ENCODE data around the gene SPDYA. TPM values are rescaled to one million over a fixed set of nuclear protein-coding genes. Genes with fewer than 3 reads are reported as not detected.

SPDYA gene
- total RNA-seq, 2 experiments from 2014 or later = 1.6 TPM

DNA sequence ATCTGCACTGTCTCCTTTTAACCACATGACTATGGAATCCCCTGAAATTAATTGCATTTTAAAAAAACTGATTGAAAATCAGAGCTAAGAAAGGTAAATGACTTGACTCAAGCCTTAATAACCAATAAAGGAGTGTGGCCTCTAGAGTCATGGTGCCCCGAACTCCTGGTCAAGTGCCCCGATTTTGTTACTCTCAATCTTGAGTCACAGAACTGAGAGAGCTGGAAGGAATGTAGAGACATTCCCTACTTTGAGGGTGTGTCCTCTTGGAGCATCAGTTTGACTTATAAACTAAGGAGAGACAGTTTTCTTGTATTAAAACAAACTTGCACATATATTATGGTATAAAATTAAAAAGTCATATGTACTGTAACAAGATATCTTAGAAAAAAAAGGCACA is 86.3 kb downstream of the SPDYA start:
- no peaks in the 10 kb centered on the region for H3K27me3 Mint-ChIP-seq
- peak overlapping the region; percentile 88 for H3K27ac Mint-ChIP-seq
- H3K4me1 Mint-ChIP-seq = peaks cover 53% of the 10 kb centered on the region
- ATAC-seq (no peak), DNase-seq (no peak)
- peaks cover 11% of the 10 kb centered on the region for H3K36me3 Mint-ChIP-seq
- H3K4me3 Mint-ChIP-seq = peak overlapping the region; percentile 97
- CTCF ChIA-PET = interaction anchor here (1.5 to 2.1 kb wide), 2 partner anchors 12 to 272 kb away, joined by 3 to 7 read pairs; no protein-coding TSS in a partner anchor
- no peaks in the 10 kb centered on the region for H3K9me3 Mint-ChIP-seq (ENCODE audit: low read depth)

DNA sequence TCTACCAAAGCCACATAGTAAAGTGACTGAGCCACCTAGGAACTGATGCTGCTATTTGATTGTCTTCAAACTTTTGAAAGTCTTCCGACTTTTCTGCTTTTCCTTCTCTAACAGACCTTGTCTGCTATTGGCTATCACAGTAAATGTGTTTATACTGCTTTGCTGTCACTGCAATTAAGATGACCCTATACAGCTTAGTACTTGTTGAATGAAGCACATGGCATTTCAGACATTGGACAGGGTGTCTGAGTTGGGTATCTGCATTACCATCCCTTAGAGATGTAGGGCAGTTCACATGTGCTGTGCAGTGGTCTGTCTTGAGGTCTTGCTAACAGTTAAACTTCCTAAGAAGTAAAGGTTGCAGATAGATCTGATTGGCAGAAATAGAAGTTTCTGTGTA is 87.4 kb downstream of the SPDYA start:
- CTCF ChIA-PET = no interaction called here
- Mint-ChIP-seq H3K36me3 (peaks cover 11% of the 10 kb centered on the region), H3K9me3 (ENCODE audit: low read depth) (no peaks in the 10 kb centered on the region), H3K4me3 (peak overlapping the region; percentile 48), H3K4me1 (peaks cover 54% of the 10 kb centered on the region), H3K27ac (peak overlapping the region; percentile 88), H3K27me3 (no peaks in the 10 kb centered on the region)
- ATAC-seq = no peak
- DNase-seq = no peak

Other genes starting within 250 kb of the SPDYA start
- 100 to 1,000 TPM; 153 to 218 TPM for gene PPP1CB, start 59.0 kb upstream of the SPDYA start, total RNA-seq
- gene TRMT61B, start 59.5 kb downstream of the SPDYA start, total RNA-seq = 10 to 100 TPM; 17.4 to 18.8 TPM
- gene WDR43, start 83.8 kb downstream of the SPDYA start, total RNA-seq = 10 to 100 TPM; 70.9 to 89.7 TPM
- gene TOGARAM2, start 170.5 kb downstream of the SPDYA start, total RNA-seq = 10 to 100 TPM; 15.0 to 23.9 TPM